HG02588 (cell line): ENCODE measurements around the gene EXOC6B.

Source experiments
- ATAC-seq: cut with Tn5 transposase; IDR thresholded peaks from one replicate; pipeline ENCODE4 v1.9.1; 2021; ENCODE audit warnings: mild to moderate bottlenecking, moderate library complexity; ENCODE audit not compliant: unreplicated experiment

EXOC6B gene

GRCh38 chr2:72235497-72236415 lies 590.1 kb downstream of the EXOC6B start:
- ATAC-seq = no peak

- no peak for ATAC-seq
Measured at GRCh38 chr2:72233211-72233610, 592.6 kb downstream of the EXOC6B start.

GRCh38 chr2:72222829-72223564 lies 602.8 kb downstream of the EXOC6B start:
- ATAC-seq = no peak

DNA sequence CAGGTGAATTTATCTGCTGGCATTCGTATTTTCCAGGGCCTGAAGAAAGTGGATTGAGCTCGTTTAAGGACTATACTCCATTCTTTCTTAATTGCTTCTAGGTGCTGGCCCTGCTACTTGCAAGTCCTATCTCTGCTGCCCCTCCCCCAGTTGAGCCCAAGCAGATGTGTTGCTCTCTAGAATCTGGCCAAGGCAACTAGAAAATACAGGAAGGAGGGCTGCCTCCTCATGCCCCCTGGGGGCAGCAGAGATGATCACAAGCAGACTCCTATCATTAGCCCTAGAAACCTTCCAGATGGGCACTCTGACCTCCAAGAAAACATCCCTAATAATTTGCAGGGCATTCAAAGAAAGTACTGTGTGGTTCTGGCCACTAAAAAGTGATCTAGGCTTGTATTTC lies 605.7 kb downstream of the EXOC6B start:
- no peak for ATAC-seq

DNA sequence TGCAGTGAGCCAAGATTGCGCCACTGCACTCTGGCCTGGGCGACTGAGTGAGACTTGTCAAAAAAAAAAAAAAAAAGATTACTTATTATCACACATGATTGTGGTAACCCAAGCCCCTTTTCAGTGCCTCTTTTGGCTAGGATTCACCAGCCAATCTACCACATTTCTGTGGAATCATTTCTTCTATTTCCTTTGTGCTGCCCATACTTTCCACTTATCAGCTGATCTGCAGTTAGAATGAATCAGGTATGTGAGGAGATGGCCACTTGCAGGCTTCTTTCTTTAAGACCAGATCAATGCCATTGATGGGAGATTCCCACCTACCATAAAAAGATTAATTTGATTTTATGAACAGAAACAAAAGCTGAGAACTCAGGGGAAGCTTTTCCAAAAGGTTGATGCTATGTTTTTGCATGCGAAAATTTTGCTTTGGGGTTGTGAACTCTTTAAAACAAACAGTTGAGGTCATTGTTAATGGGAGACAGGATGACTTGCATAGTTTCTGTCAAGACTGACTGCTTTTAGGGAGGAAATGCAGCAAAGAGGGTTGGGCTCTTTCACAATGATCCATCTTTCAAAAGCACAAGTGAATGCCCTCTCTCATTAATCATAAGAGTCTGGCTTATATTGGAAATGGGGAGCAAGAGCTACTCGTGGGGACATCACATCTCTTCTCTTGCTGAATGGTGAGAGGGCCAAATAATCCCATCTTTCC lies 611.2 kb downstream of the EXOC6B start:
- no peak for ATAC-seq

DNA sequence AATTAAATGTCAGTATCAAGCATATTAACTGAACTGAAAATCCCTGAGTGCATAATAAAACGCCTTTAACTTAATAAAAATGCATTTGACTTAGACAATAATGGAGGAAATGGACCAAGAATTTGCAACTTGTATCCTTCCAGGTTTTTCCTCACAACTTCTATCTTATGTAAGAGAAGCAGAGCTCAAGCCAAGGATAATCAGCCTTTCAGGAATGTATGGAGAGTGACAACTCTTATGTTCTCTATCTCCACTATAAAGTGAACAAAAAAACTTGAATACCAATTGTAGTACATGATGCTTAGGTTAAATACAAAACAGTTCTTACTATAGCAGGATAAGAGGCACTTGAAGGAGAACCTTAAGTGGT lies 613.4 kb downstream of the EXOC6B start:
- ATAC-seq = no peak

DNA sequence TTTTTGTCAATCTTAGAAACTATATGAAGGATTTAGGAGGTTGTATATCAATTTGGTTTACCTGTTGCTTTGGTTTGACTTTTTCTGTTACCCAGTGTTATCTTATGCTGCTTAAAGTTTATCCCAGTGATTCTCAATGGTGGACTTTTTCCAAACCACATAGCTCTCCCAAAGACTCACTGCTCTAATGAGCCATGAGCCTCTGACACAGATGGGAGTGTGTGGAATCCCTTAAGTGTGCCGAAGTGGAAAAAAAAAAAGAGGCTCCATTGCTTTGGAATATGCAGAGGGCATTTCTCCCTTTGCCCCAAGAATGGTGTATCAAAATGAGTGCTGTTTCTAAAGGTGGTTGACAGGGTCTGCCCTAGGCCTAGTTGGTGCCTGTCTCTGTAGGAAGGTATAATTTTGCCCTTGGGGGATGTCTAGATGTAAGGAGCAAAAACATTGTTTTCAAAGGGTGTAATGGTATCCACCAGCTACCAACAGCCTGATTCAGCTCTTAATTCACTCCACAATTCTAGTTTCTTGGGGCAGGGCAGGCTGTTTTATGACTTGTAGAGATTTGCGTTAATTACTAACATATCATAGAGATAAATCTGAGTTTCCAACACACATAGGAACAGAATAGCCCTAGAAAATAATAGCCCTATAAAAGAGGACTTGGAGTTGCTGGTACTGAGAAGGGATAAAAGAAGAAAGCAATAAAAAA lies 613.9 kb downstream of the EXOC6B start:
- no peak for ATAC-seq

DNA sequence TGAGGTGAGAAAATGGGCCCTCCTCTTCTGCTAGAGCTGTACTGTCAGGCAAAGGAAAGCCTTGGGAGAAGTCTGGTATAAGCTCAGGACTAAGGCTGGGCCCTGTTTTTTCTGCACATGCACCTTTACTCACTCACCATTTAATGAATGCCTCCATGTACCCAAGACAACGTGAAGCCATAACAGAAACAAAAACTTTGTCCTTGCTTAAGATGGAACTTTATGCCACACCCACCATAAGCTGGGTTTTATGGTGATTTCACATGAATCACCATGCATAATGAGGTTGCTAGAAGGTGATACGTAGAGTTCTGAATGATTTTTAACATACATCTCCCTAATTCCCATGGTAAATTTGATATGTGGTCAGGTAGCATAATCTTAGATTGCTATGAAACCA lies 614.5 kb downstream of the EXOC6B start:
- ATAC-seq = no peak

GRCh38 chr2:72210470-72210869 lies 615.4 kb downstream of the EXOC6B start:
- no peak for ATAC-seq

GRCh38 chr2:72208225-72208624 lies 617.6 kb downstream of the EXOC6B start:
- ATAC-seq = no peak

GRCh38 chr2:72207334-72207733 lies 618.5 kb downstream of the EXOC6B start:
- no peak for ATAC-seq

- no peak for ATAC-seq
Measured at GRCh38 chr2:72205504-72205881, 620.3 kb downstream of the EXOC6B start.

DNA sequence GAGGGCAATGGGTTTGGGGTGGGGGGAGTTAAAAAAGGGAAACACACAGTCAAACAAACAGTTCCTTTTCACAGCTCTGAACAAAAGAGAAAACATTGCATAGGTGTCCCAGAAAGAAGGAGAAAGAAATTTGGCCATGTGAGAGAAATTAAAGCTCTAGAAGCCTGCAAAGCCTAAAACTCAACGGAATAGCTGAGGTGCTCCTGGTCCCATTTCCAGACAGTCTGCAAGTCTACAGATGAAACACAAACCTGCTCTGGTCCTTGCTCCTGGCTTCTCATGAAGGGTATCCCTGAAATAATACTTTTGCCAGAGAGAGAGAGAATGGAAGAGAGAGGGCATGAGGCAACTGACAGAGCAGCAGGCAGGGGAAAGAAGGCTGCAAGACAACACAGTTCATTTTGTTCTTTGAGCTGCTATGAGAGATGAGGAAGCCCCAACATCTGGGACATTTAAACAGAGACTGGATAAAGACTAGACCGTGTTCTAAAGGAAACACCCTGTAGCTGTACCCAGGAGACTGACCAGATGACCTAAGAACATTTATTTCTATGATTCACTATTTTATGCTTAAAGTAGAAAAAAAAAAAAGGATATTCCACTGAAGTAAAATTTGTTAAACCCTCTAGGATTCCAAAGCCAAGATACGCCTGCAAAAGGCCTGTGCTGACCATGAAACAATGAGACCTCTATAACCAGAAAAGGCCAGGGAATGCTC lies 620.9 kb downstream of the EXOC6B start:
- no peak for ATAC-seq

- no peak for ATAC-seq
Measured at GRCh38 chr2:72204156-72204785, 621.6 kb downstream of the EXOC6B start.

GRCh38 chr2:72198532-72199241 lies 627.1 kb downstream of the EXOC6B start:
- no peak for ATAC-seq

DNA sequence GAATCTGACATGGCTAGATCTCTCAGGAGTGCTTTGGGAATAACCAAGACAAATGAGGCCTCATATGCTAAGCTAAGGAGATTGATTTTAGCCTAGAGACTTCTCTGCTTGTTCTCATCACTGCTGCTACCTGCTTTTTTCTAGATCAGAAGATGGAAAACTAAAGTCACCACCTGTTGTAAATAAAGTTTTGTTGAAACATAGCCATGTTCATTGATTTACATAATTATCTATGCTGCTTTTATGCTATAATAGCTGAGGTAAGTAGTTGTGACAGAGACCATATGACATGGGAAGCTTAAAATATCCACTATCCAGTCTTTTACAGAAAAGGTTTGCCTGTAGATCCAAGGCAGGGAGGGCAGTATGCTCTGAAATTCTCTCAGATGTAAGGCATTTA lies 632.1 kb downstream of the EXOC6B start:
- no peak for ATAC-seq

GRCh38 chr2:72191441-72191840 lies 634.4 kb downstream of the EXOC6B start:
- no peak for ATAC-seq

DNA sequence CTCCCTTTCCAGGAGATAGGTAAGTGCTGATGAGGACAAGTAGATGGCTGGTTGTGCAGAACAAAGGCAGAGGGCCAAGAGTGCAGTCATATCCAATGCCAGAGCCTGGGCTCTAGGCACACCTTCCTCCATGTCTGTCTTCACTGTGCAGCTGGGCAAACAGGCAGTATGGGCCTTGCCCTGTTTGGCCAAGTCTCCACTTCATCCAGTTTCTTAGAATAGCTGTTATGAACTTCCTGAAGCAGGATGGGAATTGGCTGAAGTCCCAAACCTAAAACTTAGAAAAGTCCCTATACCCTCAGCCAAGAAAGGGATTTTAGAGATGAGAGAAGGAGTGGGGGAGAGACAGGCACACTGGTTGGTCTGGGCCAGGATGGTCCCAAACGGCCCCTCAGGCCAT lies 640.6 kb downstream of the EXOC6B start:
- ATAC-seq = no peak

DNA sequence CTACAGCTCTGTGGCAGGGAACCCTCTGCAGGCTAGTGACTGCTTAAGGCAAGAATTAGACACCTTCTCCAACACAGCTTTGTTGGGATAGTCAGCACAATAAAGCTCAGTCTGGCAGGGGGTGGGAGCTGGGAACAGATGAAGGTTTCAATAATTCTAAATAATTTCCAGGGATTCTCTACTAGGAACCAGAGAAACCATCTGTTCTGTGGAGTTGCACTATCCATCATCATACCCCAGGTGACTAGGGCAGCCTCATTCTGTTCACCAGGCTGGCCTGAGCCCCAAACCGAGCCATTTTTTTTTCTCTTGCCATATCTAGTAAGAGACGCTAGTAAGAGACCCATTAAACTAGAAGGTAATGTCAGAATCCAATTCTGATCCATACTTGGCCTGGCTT lies 642.4 kb downstream of the EXOC6B start:
- no peak for ATAC-seq
